Activated naive CD4-positive, alpha-beta T cell treated with anti-CD3 and anti-CD28 coated beads, Interleukin-2, amount 10 ng/mL, durations not matched to agents 7 days and 5 days (primary cell): ENCODE results near the gene CLDN10.

ENCODE experiments used
- CTCF ChIA-PET: fragments of 350-600 bp; sonication (Branson Sonifier 250); formaldehyde crosslinking; loops from one replicate; lab custom pipeline; 2021; ENCODE audit warnings: antibody characterized with exemption; lab: Charles Lee
- DNase-seq: peaks from one replicate; pipeline ENCODE4 v3.0.0-alpha.2; 2020
- H3K27ac Mint-ChIP-seq: one replicate; pipeline ENCODE4 v1.8.0; 2021; ENCODE audit warnings: mild to moderate bottlenecking, moderate library complexity, mixed read lengths
- H3K27me3 Mint-ChIP-seq: one replicate; pipeline ENCODE4 v1.8.0; 2021; ENCODE audit warnings: mild to moderate bottlenecking, mixed read lengths
- H3K36me3 Mint-ChIP-seq: one replicate; pipeline ENCODE4 v1.8.0; 2021; ENCODE audit warnings: mixed read lengths
- H3K4me1 Mint-ChIP-seq: one replicate; pipeline ENCODE4 v1.8.0; 2021; ENCODE audit warnings: mixed read lengths
- H3K4me3 Mint-ChIP-seq: one replicate; pipeline ENCODE4 v1.8.0; 2021; ENCODE audit warnings: mild to moderate bottlenecking, moderate library complexity, mixed read lengths
- H3K9me3 Mint-ChIP-seq: one replicate; pipeline ENCODE4 v1.8.0; 2021; ENCODE audit warnings: mixed read lengths

The CLDN10 gene

DNA sequence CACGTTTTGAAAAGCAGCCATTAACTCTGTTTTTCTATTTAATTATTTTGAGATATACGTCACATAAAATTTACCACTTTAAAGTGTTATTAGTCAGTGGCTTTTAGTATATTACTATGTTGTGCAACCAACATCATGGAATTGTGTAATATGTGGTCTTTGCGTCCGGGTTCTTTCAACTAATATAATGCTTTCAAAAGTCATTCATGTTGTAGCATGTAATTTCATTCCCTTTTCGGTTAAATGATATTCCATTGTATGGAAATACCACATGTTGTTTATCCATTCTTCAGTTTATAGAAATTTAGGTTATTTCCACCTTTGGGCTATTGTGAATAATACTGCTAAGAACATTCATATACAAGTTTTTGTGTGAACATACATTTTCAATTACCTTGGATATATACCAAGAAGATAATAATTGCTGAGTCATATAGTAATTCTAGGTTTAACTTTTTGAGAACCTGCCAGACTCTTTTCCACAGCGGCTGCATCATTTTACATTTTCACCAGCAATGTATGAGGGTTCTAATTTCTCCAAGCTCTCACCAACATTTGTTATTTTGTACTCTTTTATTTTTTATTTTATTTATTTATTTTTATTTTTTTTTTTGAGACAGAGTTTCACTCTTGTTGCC, 28.1 kb upstream of the CLDN10 start:
- DNase-seq = no peak
- Mint-ChIP-seq H3K27me3 (no peaks in the 10 kb centered on the region), H3K36me3 (no peaks in the 10 kb centered on the region), H3K9me3 (no peaks in the 10 kb centered on the region), H3K27ac (no peak overlapping the region), H3K4me1 (no peaks in the 10 kb centered on the region), H3K4me3 (no peak overlapping the region)
- CTCF ChIA-PET = no interaction called here

DNA sequence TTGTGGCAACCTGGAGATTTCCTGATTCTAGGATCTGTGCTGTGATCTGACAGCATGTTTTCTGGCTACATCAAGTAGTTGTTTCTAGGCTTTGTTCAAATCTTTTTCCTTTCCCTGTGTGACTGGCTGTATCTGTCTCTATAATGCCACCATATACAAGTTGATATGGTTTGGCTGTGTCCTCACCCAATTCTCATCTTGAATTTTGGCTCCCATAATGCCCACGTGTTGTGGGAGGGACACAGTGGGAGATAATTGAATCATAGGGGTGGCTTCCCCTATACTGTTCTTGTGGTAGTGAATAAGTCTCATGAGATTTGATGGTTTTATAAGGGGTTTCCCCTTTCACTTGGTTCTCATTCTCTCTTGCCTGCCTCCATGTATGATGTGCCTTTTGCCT, 24.6 kb upstream of the CLDN10 start:
- Mint-ChIP-seq H3K27me3 (no peaks in the 10 kb centered on the region), H3K9me3 (no peaks in the 10 kb centered on the region), H3K4me3 (no peak overlapping the region), H3K4me1 (no peaks in the 10 kb centered on the region), H3K36me3 (no peaks in the 10 kb centered on the region), H3K27ac (no peak overlapping the region)
- no peak for DNase-seq
- CTCF ChIA-PET = no interaction called here

- no peak overlapping the region for H3K27ac Mint-ChIP-seq
- H3K4me3 Mint-ChIP-seq = no peak overlapping the region
- CTCF ChIA-PET = no interaction called here
- no peaks in the 10 kb centered on the region for H3K36me3 Mint-ChIP-seq
- no peak for DNase-seq
- peaks cover 4% of the 10 kb centered on the region for H3K27me3 Mint-ChIP-seq
- no peaks in the 10 kb centered on the region for H3K4me1 Mint-ChIP-seq
- no peaks in the 10 kb centered on the region for H3K9me3 Mint-ChIP-seq
These were observed 22.3 kb upstream of the CLDN10 start for GRCh38 chr13:95530178-95530577.

GRCh38 chr13:95533545-95534160, 18.9 kb upstream of the CLDN10 start:
- no peak for DNase-seq
- no peak overlapping the region for H3K27ac Mint-ChIP-seq
- H3K9me3 Mint-ChIP-seq = no peaks in the 10 kb centered on the region
- no peaks in the 10 kb centered on the region for H3K36me3 Mint-ChIP-seq
- no peak overlapping the region for H3K4me3 Mint-ChIP-seq
- peaks cover 11% of the 10 kb centered on the region for H3K27me3 Mint-ChIP-seq
- CTCF ChIA-PET = interaction anchor here (1.0 to 1.2 kb wide), 4 partner anchors 12 to 457 kb away, joined by 3 read pairs; no protein-coding TSS in a partner anchor
- H3K4me1 Mint-ChIP-seq = no peaks in the 10 kb centered on the region

GRCh38 chr13:95535243-95535642, 17.3 kb upstream of the CLDN10 start:
- CTCF ChIA-PET = interaction anchor here (0.8 kb wide), 1 partner anchor 298 kb away, joined by 5 read pairs; no protein-coding TSS in a partner anchor
- no peak overlapping the region for H3K4me3 Mint-ChIP-seq
- no peak for DNase-seq
- peaks cover 11% of the 10 kb centered on the region for H3K27me3 Mint-ChIP-seq
- no peaks in the 10 kb centered on the region for H3K36me3 Mint-ChIP-seq
- H3K27ac Mint-ChIP-seq = no peak overlapping the region
- no peaks in the 10 kb centered on the region for H3K4me1 Mint-ChIP-seq
- no peaks in the 10 kb centered on the region for H3K9me3 Mint-ChIP-seq

- Mint-ChIP-seq H3K27me3 (peaks cover 17% of the 10 kb centered on the region), H3K9me3 (no peaks in the 10 kb centered on the region), H3K4me1 (no peaks in the 10 kb centered on the region), H3K4me3 (no peak overlapping the region), H3K36me3 (no peaks in the 10 kb centered on the region), H3K27ac (no peak overlapping the region)
- DNase-seq = no peak
- CTCF ChIA-PET = interaction anchor here (0.6 to 4.0 kb wide), 10 partner anchors 12 to 299 kb away, joined by 3 to 45 read pairs (median 4); no protein-coding TSS in a partner anchor
These were observed 15.8 kb upstream of the CLDN10 start for GRCh38 chr13:95536632-95537241.

GRCh38 chr13:95540888-95541287, 11.6 kb upstream of the CLDN10 start:
- DNase-seq = no peak
- Mint-ChIP-seq H3K4me1 (no peaks in the 10 kb centered on the region), H3K36me3 (no peaks in the 10 kb centered on the region), H3K4me3 (no peak overlapping the region), H3K9me3 (no peaks in the 10 kb centered on the region), H3K27ac (no peak overlapping the region), H3K27me3 (peaks cover 7% of the 10 kb centered on the region)
- CTCF ChIA-PET = interaction anchor here (1.1 kb wide), 1 partner anchor 293 kb away, joined by 3 read pairs; no protein-coding TSS in a partner anchor

DNA sequence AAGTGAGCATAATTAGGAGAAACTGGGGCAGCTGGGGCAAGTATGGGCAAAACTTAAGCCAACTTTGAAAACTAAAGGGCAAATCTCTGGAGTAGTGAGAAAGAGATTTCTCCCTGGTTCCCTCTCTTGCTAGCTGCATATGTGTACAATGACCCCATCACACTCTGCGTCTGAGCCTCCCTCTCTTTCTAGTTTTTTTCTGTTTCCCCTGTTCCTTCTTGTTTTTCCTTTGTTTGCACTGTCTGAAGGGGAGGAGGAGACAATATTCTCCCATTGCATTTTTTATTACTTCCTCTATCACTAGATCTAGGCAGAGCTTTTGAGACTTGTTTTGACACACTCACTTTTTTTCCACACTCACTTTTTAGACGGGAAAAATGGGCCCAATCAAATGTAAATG, 11.2 kb upstream of the CLDN10 start:
- no peak overlapping the region for H3K27ac Mint-ChIP-seq
- CTCF ChIA-PET = interaction anchor here (1.1 kb wide), 1 partner anchor 293 kb away, joined by 3 read pairs; no protein-coding TSS in a partner anchor
- DNase-seq = no peak
- no peaks in the 10 kb centered on the region for H3K4me1 Mint-ChIP-seq
- no peaks in the 10 kb centered on the region for H3K9me3 Mint-ChIP-seq
- peaks cover 6% of the 10 kb centered on the region for H3K27me3 Mint-ChIP-seq
- H3K36me3 Mint-ChIP-seq = no peaks in the 10 kb centered on the region
- no peak overlapping the region for H3K4me3 Mint-ChIP-seq

DNA sequence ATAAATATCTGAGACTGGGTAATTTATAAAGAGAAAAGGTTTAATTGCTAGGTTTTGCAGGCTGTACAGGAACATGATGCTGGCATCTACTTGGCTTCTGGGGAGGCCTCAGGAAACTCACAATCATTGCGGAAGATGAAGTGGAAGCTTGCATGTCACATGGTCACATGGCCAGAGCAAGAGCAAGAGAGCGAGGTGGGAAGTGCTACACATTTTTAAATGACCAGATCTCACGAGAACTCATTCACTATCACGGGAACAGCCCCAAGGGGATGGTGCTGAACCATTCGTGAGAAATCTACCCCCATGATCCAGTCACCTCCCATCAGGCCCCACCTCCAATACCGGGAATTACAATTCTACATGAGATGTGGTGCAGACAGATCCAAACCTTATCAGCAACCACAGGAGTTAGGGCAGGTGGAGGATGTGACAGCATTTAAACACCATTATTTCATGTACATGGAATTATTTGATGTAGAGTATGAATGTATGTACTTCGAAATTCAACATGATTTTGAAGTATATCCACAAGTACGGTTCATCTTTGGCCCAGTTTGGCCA, 10.5 kb upstream of the CLDN10 start:
- no peak for DNase-seq
- Mint-ChIP-seq H3K9me3 (no peaks in the 10 kb centered on the region), H3K4me1 (no peaks in the 10 kb centered on the region), H3K4me3 (no peak overlapping the region), H3K27ac (no peak overlapping the region), H3K27me3 (peaks cover 12% of the 10 kb centered on the region), H3K36me3 (no peaks in the 10 kb centered on the region)
- CTCF ChIA-PET = interaction anchor here (1.1 kb wide), 1 partner anchor 292 kb away, joined by 3 read pairs; no protein-coding TSS in a partner anchor

DNA sequence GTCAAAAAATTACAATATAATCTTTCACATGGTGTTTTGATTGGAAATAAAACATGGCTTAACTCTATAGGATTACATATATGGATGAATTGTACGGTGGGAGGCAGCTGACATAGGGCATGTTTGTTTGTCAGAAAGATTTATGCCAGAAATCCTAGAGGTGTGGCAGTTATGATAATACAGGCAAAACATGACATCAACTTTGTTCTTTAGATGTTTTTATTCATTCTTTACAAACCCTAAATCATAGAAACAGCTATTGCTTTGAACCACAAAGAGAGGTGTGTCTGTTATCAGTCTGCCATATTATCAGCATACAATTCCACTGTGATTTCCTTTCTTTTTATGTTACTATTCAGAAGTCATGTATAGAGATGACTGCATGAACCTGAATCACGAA, 8.2 kb upstream of the CLDN10 start:
- DNase-seq = no peak
- Mint-ChIP-seq H3K27me3 (peaks cover 15% of the 10 kb centered on the region), H3K4me1 (no peaks in the 10 kb centered on the region), H3K9me3 (no peaks in the 10 kb centered on the region), H3K36me3 (no peaks in the 10 kb centered on the region), H3K4me3 (no peak overlapping the region), H3K27ac (no peak overlapping the region)
- CTCF ChIA-PET = interaction anchor here (0.6 kb wide), 1 partner anchor 21 kb away, joined by 4 read pairs; no protein-coding TSS in a partner anchor

DNA sequence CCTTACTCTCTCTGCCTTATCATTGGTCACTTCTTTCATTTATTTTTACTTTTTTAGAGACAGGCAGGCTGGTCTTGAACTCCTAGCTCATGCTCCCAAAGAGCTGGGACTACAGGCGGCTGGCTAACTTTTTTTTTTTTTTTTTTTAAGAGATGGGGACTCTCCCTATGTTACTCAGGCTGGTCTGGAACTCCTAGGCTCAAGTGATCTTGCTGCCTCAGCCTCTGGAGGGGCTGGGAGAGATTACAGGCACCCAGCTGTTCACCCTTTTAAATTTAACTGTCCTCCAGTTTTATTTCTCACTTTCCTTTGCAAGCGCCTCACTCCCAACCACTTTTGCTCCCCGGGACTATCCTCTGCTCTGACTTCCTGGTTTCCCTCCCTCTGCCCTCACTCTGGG, 5.6 kb upstream of the CLDN10 start:
- Mint-ChIP-seq H3K27ac (no peak overlapping the region), H3K4me1 (peaks cover 4% of the 10 kb centered on the region), H3K27me3 (peaks cover 20% of the 10 kb centered on the region), H3K4me3 (no peak overlapping the region), H3K9me3 (no peaks in the 10 kb centered on the region), H3K36me3 (no peaks in the 10 kb centered on the region)
- CTCF ChIA-PET = no interaction called here
- DNase-seq = no peak

- no peak overlapping the region for H3K27ac Mint-ChIP-seq
- no peaks in the 10 kb centered on the region for H3K9me3 Mint-ChIP-seq
- H3K4me1 Mint-ChIP-seq = peaks cover 5% of the 10 kb centered on the region
- CTCF ChIA-PET = no interaction called here
- no peaks in the 10 kb centered on the region for H3K36me3 Mint-ChIP-seq
- peaks cover 27% of the 10 kb centered on the region for H3K27me3 Mint-ChIP-seq
- H3K4me3 Mint-ChIP-seq = no peak overlapping the region
- DNase-seq = no peak
These were observed 4.9 kb upstream of the CLDN10 start for GRCh38 chr13:95547531-95548167.

DNA sequence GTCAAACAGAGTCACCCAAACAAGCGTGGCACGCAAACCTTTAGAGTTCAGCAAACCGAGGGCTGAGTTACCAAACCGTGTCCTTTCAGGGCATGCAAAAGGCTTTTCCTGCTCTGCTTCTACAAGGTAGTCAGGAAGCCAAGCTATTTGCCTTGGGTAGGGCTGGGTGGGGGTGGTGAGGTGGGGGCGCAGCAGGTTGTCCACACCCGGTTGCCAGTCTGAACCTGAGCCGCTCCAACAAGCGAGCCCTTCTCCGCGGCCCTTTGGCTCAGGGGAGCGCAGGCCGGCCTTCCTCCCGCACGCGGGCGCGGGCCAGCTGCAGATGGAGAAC, 347 bp upstream of the CLDN10 start:
- Mint-ChIP-seq H3K36me3 (no peaks in the 10 kb centered on the region), H3K4me1 (peaks cover 16% of the 10 kb centered on the region), H3K27ac (no peak overlapping the region), H3K27me3 (peaks cover 46% of the 10 kb centered on the region), H3K9me3 (no peaks in the 10 kb centered on the region), H3K4me3 (no peak overlapping the region)
- CTCF ChIA-PET = no interaction called here
- no peak for DNase-seq
